Neural cell (in vitro differentiated cells): Measurements from ENCODE around the gene ALK.

Experiments
- CTCF ChIP-seq: fragments of 450-650 bp; IDR thresholded peaks from 2 replicates; pipeline ENCODE4 v1.5.1; 2014; ENCODE audit warnings: antibody characterized with exemption, mild to moderate bottlenecking, moderate library complexity; ENCODE audit not compliant: poor library complexity, severe bottlenecking
- EP300 ChIP-seq: fragments of 450-650 bp; conservative IDR thresholded peaks from 2 replicates; pipeline ENCODE4 v1.6.1; 2014; ENCODE audit warnings: antibody characterized with exemption, mild to moderate bottlenecking, moderate library complexity; ENCODE audit not compliant: poor library complexity, severe bottlenecking
- EZH2 ChIP-seq: fragments of 200-600, 300-800 bp; shearing (Covaris generic), sonication (generic); IDR thresholded peaks from 2 replicates; pipeline ENCODE4 v1.6.1; 2014; ENCODE audit warnings: antibody characterized with exemption, low read length, borderline replicate concordance, mild to moderate bottlenecking; ENCODE audit not compliant: insufficient read depth, poor library complexity, severe bottlenecking
- POLR2AphosphoS5 ChIP-seq: IDR thresholded peaks from 2 replicates; pipeline ENCODE4 v1.6.1; 2012
- RAD21 ChIP-seq: fragments of 450-650 bp; conservative IDR thresholded peaks from 2 replicates; pipeline ENCODE4 v1.6.1; 2014; ENCODE audit warnings: antibody characterized with exemption, mild to moderate bottlenecking, moderate library complexity
- SMC3 ChIP-seq: fragments of 450-650 bp; conservative IDR thresholded peaks from 2 replicates; pipeline ENCODE4 v1.6.1; 2014; ENCODE audit warnings: antibody characterized with exemption, mild to moderate bottlenecking, moderate library complexity; ENCODE audit not compliant: poor library complexity
- TAF1 ChIP-seq: IDR thresholded peaks from 2 replicates; pipeline ENCODE4 v1.6.1; 2012; ENCODE audit warnings: low read depth
- TF ChIP-seq, protein P1 (sequence below): IDR thresholded peaks from 2 replicates; pipeline ENCODE4 v1.6.1; 2012; ENCODE audit warnings: borderline replicate concordance

DNA sequence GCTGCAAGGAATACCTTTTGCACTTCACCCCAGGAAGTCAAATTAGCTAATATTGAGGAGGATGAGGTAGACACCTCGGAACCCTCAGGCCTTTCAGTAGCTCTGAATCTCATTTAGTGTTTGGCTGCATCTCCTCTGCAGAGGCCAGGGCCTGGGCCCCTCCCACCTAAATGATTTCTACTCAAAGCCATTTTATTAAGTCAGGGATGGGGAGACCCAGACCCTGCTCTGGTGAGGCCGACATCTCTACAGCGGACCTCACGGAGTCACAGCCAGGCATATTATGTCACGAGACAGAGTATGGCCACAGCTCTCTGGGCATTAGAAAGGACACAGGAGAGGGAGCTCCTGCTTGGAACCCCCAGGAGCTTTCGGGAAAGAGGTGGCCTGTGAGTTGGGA lies 305.5 kb downstream of the ALK start:
- no peak for TF ChIP-seq POLR2AphosphoS5
- TF ChIP-seq CTCF = no peak
- TF ChIP-seq EP300 = no peak
- TF ChIP-seq RAD21 = no peak
- TF ChIP-seq EZH2 = no peak
- no peak for TF ChIP-seq SMC3
- TF ChIP-seq TAF1 = no peak
- TF ChIP-seq, protein P1, sequence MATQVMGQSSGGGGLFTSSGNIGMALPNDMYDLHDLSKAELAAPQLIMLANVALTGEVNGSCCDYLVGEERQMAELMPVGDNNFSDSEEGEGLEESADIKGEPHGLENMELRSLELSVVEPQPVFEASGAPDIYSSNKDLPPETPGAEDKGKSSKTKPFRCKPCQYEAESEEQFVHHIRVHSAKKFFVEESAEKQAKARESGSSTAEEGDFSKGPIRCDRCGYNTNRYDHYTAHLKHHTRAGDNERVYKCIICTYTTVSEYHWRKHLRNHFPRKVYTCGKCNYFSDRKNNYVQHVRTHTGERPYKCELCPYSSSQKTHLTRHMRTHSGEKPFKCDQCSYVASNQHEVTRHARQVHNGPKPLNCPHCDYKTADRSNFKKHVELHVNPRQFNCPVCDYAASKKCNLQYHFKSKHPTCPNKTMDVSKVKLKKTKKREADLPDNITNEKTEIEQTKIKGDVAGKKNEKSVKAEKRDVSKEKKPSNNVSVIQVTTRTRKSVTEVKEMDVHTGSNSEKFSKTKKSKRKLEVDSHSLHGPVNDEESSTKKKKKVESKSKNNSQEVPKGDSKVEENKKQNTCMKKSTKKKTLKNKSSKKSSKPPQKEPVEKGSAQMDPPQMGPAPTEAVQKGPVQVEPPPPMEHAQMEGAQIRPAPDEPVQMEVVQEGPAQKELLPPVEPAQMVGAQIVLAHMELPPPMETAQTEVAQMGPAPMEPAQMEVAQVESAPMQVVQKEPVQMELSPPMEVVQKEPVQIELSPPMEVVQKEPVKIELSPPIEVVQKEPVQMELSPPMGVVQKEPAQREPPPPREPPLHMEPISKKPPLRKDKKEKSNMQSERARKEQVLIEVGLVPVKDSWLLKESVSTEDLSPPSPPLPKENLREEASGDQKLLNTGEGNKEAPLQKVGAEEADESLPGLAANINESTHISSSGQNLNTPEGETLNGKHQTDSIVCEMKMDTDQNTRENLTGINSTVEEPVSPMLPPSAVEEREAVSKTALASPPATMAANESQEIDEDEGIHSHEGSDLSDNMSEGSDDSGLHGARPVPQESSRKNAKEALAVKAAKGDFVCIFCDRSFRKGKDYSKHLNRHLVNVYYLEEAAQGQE = no peak
